Tibial nerve (tissue), 4 donors: Measurements from ENCODE around the gene LRRC52. TPM values are rescaled to one million over a fixed set of nuclear protein-coding genes. Genes with fewer than 3 reads are reported as not detected.

Experiments used
- DNase-seq, 2 donors: peaks; one replicate each; pipeline ENCODE4 v3.0.0-alpha.2; 2019; ENCODE audit warnings: low spot score in 2 of 2
- H3K27ac ChIP-seq, 4 donors: fragments of 200-600 bp; sonication (generic) in 3 of 4; one replicate each; pipeline ENCODE4 v1.5.1; 2017 to 2019; ENCODE audit warnings: mild to moderate bottlenecking in 1 of 4
- H3K27me3 ChIP-seq, 2 donors: fragments of 200-600 bp; sonication (generic) in 1 of 2; one replicate each; pipeline versions ENCODE4 v1.5.1 to v1.6.0; 2017 to 2019
- H3K36me3 ChIP-seq, 3 donors: fragments of 200-600 bp; sonication (generic); one replicate each; pipeline ENCODE4 v1.5.1; 2018 to 2019
- H3K4me1 ChIP-seq, 4 donors: fragments of 200-600 bp; sonication (generic) in 3 of 4; one replicate each; pipeline ENCODE4 v1.5.1; 2017 to 2019
- H3K4me3 ChIP-seq, 4 donors: fragments of 200-600 bp; sonication (generic) in 3 of 4; one replicate each; pipeline ENCODE4 v1.5.1; 2017 to 2019; ENCODE audit warnings: mild to moderate bottlenecking in 1 of 4, moderate library complexity in 1 of 4
- H3K9me3 ChIP-seq, 4 donors: fragments of 200-600 bp; sonication (generic) in 3 of 4; one replicate each; pipeline ENCODE4 v1.5.1; 2017 to 2019
- EP300 ChIP-seq, 2 donors: sonication (generic); formaldehyde crosslinking; IDR thresholded peaks; one replicate each; pipeline ENCODE4 v1.6.1; 2017; ENCODE audit warnings: antibody characterized with exemption in 2 of 2, mild to moderate bottlenecking in 1 of 2
- POLR2A ChIP-seq, 2 donors: fragments of 450-650 bp; IDR thresholded peaks; one replicate each; pipeline ENCODE4 v1.6.1; 2017; ENCODE audit warnings: antibody characterized with exemption in 2 of 2, mild to moderate bottlenecking in 2 of 2, moderate library complexity in 2 of 2
- WGBS, 2 donors: methylation state at CpG; one replicate each; pipeline ENCODE4 v1.1.5; 2018; 5-methylcytosine and 5-hydroxymethylcytosine counted together
- total RNA-seq, 4 donors: library from RNA; depleted of rRNA; stranded (reverse); fragments of >200 nt; gene quantifications; one replicate each; pipeline ENCODE4 v1.1.0, GENCODE V29; 2016
- TF ChIP-seq, protein P1 (sequence below), 5 experiments: fragments of 200-600 bp in 3 of 5; fragments of 450-650 bp in 2 of 5; sonication (generic) in 3 of 5; IDR thresholded peaks; one replicate each; pipeline ENCODE4 v1.5.1; 2016 to 2019; ENCODE audit warnings: antibody characterized with exemption in 5 of 5, mild to moderate bottlenecking in 3 of 5, moderate library complexity in 2 of 5

LRRC52 gene
- total RNA-seq, 4 donors from 2014 or later: not detected

GRCh38 chr1:165527251-165528007, 16.4 kb upstream of the LRRC52 start:
- H3K36me3 ChIP-seq: no peaks in the 10 kb centered on the region
- TF ChIP-seq EP300 (IDR thresholded peaks at IDR 0.05) (no peak), POLR2A (IDR thresholded peaks at IDR 0.05) (no peak)
- TF ChIP-seq, protein P1, sequence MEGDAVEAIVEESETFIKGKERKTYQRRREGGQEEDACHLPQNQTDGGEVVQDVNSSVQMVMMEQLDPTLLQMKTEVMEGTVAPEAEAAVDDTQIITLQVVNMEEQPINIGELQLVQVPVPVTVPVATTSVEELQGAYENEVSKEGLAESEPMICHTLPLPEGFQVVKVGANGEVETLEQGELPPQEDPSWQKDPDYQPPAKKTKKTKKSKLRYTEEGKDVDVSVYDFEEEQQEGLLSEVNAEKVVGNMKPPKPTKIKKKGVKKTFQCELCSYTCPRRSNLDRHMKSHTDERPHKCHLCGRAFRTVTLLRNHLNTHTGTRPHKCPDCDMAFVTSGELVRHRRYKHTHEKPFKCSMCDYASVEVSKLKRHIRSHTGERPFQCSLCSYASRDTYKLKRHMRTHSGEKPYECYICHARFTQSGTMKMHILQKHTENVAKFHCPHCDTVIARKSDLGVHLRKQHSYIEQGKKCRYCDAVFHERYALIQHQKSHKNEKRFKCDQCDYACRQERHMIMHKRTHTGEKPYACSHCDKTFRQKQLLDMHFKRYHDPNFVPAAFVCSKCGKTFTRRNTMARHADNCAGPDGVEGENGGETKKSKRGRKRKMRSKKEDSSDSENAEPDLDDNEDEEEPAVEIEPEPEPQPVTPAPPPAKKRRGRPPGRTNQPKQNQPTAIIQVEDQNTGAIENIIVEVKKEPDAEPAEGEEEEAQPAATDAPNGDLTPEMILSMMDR (IDR thresholded peaks at IDR 0.05): no peak
- WGBS, 2 donors: 61 to 65% methylated on average over 7 of the region's 7 CpGs
- peaks cover 0 to 24% (median 0%) of the 10 kb centered on the region in 4 donors for H3K4me1 ChIP-seq
- H3K9me3 ChIP-seq: peaks cover 0 to 4% (median 0%) of the 10 kb centered on the region in 4 donors
- H3K4me3 ChIP-seq: no peak overlapping the region
- no peak for DNase-seq
- H3K27ac ChIP-seq: no peak overlapping the region
- no peaks in the 10 kb centered on the region for H3K27me3 ChIP-seq

DNA sequence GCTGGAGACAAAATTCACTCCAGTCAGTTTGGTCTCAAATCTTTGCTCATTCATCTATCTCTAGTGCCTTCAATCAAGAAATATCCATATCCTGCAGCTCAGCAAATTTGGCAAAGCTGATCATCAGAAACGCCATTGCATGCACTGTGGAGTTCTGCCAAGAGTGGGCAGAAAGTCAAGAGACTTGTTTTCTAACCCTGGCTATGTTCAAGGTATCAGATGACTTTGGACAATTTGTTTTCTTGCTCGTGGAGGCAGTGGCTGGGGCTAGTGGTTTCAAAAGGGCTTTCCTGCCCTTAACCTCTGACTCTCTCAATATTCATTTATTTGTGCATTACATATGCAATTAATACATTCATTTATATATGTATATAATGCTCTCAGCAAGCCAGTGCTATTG, 12.8 kb upstream of the LRRC52 start:
- H3K36me3 ChIP-seq: no peaks in the 10 kb centered on the region
- TF ChIP-seq, protein P1 (IDR thresholded peaks at IDR 0.05): no peak
- TF ChIP-seq EP300 (IDR thresholded peaks at IDR 0.05) (no peak), POLR2A (IDR thresholded peaks at IDR 0.05) (no peak)
- no peaks in the 10 kb centered on the region for H3K27me3 ChIP-seq
- no peak overlapping the region for H3K4me3 ChIP-seq
- no peaks in the 10 kb centered on the region for H3K9me3 ChIP-seq
- 3 to 14% methylated on average over 2 of the region's 2 CpGs for WGBS, 2 donors
- H3K27ac ChIP-seq: no peak overlapping the region
- DNase-seq: peak in 1 of 2 donors; percentile 19
- H3K4me1 ChIP-seq: peaks cover 0 to 15% (median 0%) of the 10 kb centered on the region in 4 donors

- WGBS, 2 donors: 78 to 81% methylated on average over 7 of the region's 7 CpGs
- Histone ChIP-seq H3K27ac (no peak overlapping the region), H3K27me3 (no peaks in the 10 kb centered on the region), H3K9me3 (no peaks in the 10 kb centered on the region), H3K36me3 (no peaks in the 10 kb centered on the region), H3K4me3 (no peak overlapping the region), H3K4me1 (peaks cover 0 to 15% (median 0%) of the 10 kb centered on the region in 4 donors)
- TF ChIP-seq EP300 (IDR thresholded peaks at IDR 0.05): no peak
- TF ChIP-seq POLR2A (IDR thresholded peaks at IDR 0.05): no peak
- TF ChIP-seq, protein P1 (IDR thresholded peaks at IDR 0.05): no peak
- no peak for DNase-seq
Observed at GRCh38 chr1:165532053-165532452, 11.7 kb upstream of the LRRC52 start.

DNA sequence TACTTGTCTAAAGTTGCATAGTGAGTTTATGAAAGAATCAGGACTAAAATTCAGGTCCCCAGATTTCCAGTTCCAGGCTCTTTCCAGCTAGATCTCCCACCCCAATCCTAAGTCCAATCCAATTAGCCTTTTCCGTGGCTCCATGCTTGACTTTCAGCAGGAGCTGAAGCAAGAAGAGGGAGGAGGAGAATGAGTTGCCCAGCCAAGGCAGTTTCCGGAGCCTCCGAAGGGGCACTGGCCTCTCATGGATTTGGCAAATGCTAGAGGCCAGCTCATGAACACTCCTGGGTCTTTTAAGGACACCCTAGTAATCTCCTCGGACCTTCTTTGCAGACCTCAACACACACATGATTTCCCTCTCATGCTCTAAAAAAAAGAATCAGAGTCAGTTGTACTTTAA, 10.5 kb upstream of the LRRC52 start:
- H3K4me3 ChIP-seq: no peak overlapping the region
- DNase-seq: no peak
- 42 to 49% methylated on average over 4 of the region's 4 CpGs for WGBS, 2 donors
- H3K4me1 ChIP-seq: peaks cover 0 to 15% (median 0%) of the 10 kb centered on the region in 4 donors
- H3K27ac ChIP-seq: no peak overlapping the region
- H3K9me3 ChIP-seq: no peaks in the 10 kb centered on the region
- no peaks in the 10 kb centered on the region for H3K36me3 ChIP-seq
- no peak for TF ChIP-seq POLR2A (IDR thresholded peaks at IDR 0.05)
- H3K27me3 ChIP-seq: no peaks in the 10 kb centered on the region

DNA sequence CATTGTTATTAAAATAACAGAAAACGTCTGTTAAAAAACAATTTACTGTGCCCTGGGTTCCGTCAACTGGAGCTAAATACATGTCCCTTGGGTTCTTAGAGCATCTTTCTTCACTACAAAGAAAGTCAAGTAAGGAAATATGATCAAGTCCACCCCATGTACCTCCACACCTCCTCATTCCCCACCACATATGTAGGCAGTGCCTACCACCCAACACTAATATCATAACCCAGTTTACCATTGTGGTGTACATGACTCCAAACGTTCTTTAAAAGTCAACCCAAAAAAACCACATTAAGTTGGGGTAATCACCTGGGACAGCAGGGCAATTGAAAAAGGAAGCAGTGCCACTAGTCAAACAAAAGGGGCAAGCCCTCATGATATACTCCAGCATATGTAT, 7.8 kb upstream of the LRRC52 start:
- TF ChIP-seq POLR2A (IDR thresholded peaks at IDR 0.05): no peak
- TF ChIP-seq, protein P1 (IDR thresholded peaks at IDR 0.05): no peak
- Histone ChIP-seq H3K36me3 (no peaks in the 10 kb centered on the region), H3K9me3 (no peaks in the 10 kb centered on the region), H3K4me1 (peaks cover 0 to 21% (median 0%) of the 10 kb centered on the region in 4 donors), H3K27ac (no peak overlapping the region), H3K4me3 (no peak overlapping the region), H3K27me3 (no peaks in the 10 kb centered on the region)
- no peak for DNase-seq
- WGBS, 2 donors: 74 to 77% methylated on average over 3 of the region's 3 CpGs
